ENCODE results near the gene FYN. TPM values are rescaled to one million over a fixed set of nuclear protein-coding genes. Genes with fewer than 3 reads are reported as not detected.

The FYN gene
- total RNA-seq, 1 donor from 2014 or later: 121 TPM

DNA sequence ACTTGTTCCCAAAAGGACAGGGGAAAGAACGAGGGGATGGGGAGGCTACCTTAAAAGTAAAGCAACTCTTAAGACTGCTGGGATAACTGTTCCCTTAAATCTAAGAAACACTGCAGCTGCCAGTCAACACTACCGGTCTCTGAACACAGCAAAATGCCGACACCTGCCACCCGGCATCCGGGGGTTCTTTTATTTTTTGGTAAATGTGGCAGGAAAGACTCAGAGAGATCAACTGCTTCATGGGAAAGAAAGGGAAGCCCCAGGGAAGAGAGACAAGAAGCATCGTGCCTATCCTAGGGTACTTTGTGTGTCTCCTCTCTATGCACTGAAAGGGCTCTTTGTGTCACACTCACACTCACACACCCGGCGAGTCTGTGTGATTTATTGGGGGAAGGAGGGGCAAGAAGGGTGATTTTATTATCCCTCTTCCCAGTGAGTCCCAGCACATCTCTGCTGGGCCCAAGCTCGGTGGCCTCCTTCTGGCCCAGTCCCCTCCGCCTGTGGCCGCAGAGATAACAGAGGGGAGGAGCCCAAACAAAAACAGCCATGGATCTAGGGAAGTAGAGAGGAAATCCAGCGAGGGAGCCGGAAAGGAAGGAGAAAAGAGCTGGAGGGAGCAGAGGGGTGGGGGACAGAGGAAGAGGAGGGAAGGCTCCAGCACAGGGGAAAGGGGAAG lies 1.4 kb downstream of the FYN start:
- Mint-ChIP-seq H3K4me1 (ENCODE audit: unreplicated experiment) (peaks cover 37% of the 10 kb centered on the region), H3K9me3 (ENCODE audit: unreplicated experiment) (no peaks in the 10 kb centered on the region), H3K27me3 (ENCODE audit: unreplicated experiment) (no peaks in the 10 kb centered on the region), H3K36me3 (ENCODE audit: unreplicated experiment) (peaks cover 2% of the 10 kb centered on the region), H3K27ac (ENCODE audit: unreplicated experiment) (peak overlapping the region; percentile 95), H3K4me3 (ENCODE audit: unreplicated experiment) (peak overlapping the region; percentile 96)
- TF ChIP-seq, protein P1, sequence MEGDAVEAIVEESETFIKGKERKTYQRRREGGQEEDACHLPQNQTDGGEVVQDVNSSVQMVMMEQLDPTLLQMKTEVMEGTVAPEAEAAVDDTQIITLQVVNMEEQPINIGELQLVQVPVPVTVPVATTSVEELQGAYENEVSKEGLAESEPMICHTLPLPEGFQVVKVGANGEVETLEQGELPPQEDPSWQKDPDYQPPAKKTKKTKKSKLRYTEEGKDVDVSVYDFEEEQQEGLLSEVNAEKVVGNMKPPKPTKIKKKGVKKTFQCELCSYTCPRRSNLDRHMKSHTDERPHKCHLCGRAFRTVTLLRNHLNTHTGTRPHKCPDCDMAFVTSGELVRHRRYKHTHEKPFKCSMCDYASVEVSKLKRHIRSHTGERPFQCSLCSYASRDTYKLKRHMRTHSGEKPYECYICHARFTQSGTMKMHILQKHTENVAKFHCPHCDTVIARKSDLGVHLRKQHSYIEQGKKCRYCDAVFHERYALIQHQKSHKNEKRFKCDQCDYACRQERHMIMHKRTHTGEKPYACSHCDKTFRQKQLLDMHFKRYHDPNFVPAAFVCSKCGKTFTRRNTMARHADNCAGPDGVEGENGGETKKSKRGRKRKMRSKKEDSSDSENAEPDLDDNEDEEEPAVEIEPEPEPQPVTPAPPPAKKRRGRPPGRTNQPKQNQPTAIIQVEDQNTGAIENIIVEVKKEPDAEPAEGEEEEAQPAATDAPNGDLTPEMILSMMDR (IDR thresholded peaks at IDR 0.05): no peak
- DNase-seq (ENCODE audit: extremely low spot score, unreplicated experiment): no peak

- DNase-seq (ENCODE audit: extremely low spot score, unreplicated experiment): no peak
- H3K36me3 Mint-ChIP-seq (ENCODE audit: unreplicated experiment): peaks cover 2% of the 10 kb centered on the region
- peak overlapping the region; percentile 95 for H3K27ac Mint-ChIP-seq (ENCODE audit: unreplicated experiment)
- H3K9me3 Mint-ChIP-seq (ENCODE audit: unreplicated experiment): no peaks in the 10 kb centered on the region
- peak overlapping the region; percentile 96 for H3K4me3 Mint-ChIP-seq (ENCODE audit: unreplicated experiment)
- TF ChIP-seq, protein P1 (IDR thresholded peaks at IDR 0.05): no peak
- peaks cover 37% of the 10 kb centered on the region for H3K4me1 Mint-ChIP-seq (ENCODE audit: unreplicated experiment)
- no peaks in the 10 kb centered on the region for H3K27me3 Mint-ChIP-seq (ENCODE audit: unreplicated experiment)
Measured at GRCh38 chr6:111871207-111871606, 2.0 kb downstream of the FYN start.

GRCh38 chr6:111870742-111871064 lies 2.5 kb downstream of the FYN start:
- Mint-ChIP-seq H3K36me3 (ENCODE audit: unreplicated experiment) (peaks cover 2% of the 10 kb centered on the region), H3K4me1 (ENCODE audit: unreplicated experiment) (peaks cover 40% of the 10 kb centered on the region), H3K4me3 (ENCODE audit: unreplicated experiment) (peak overlapping the region; percentile 96), H3K9me3 (ENCODE audit: unreplicated experiment) (no peaks in the 10 kb centered on the region), H3K27me3 (ENCODE audit: unreplicated experiment) (no peaks in the 10 kb centered on the region), H3K27ac (ENCODE audit: unreplicated experiment) (no peak overlapping the region)
- no peak for DNase-seq (ENCODE audit: extremely low spot score, unreplicated experiment)
- TF ChIP-seq, protein P1 (IDR thresholded peaks at IDR 0.05): no peak

DNA sequence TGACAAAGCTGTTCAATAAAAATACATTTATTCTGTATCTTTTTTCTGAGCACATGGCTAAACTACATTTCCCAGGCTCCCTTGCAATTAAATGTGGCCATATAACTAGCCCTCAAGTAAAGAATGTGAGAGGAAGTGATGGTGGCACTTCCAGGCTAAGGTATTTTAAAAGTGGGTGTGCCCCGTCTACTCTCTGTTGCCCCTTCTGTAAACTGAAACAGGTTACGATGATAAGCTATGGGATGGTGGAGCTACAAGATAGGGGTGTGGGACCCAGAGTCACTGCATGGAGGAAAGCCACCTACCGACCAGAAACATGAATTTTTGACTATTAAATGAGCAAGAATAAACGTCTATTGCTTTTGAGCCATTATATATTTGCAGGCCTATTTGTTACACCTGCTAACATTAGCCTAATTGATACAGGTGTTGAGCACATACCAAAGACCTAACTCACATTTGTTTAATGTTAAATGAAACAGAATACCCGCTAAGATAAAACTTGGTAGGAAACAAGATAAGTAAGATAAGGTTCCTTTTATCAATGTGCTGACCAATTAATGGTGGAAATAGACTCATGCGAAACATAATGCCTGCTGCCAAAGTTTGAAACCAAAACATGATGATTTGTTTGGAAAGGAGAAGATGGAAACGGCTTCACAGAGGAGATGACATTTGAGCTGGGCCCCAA lies 3.1 kb downstream of the FYN start:
- Mint-ChIP-seq H3K9me3 (ENCODE audit: unreplicated experiment) (no peaks in the 10 kb centered on the region), H3K27ac (ENCODE audit: unreplicated experiment) (no peak overlapping the region), H3K4me1 (ENCODE audit: unreplicated experiment) (peaks cover 40% of the 10 kb centered on the region), H3K36me3 (ENCODE audit: unreplicated experiment) (peaks cover 2% of the 10 kb centered on the region), H3K4me3 (ENCODE audit: unreplicated experiment) (no peak overlapping the region), H3K27me3 (ENCODE audit: unreplicated experiment) (no peaks in the 10 kb centered on the region)
- TF ChIP-seq, protein P1 (IDR thresholded peaks at IDR 0.05): no peak
- no peak for DNase-seq (ENCODE audit: extremely low spot score, unreplicated experiment)

- DNase-seq (ENCODE audit: extremely low spot score, unreplicated experiment): no peak
- Mint-ChIP-seq H3K36me3 (ENCODE audit: unreplicated experiment) (peaks cover 4% of the 10 kb centered on the region), H3K27me3 (ENCODE audit: unreplicated experiment) (no peaks in the 10 kb centered on the region), H3K4me1 (ENCODE audit: unreplicated experiment) (peaks cover 30% of the 10 kb centered on the region), H3K27ac (ENCODE audit: unreplicated experiment) (no peak overlapping the region), H3K4me3 (ENCODE audit: unreplicated experiment) (no peak overlapping the region), H3K9me3 (ENCODE audit: unreplicated experiment) (no peaks in the 10 kb centered on the region)
- TF ChIP-seq, protein P1 (IDR thresholded peaks at IDR 0.05): no peak
Measured at GRCh38 chr6:111866857-111867256, 6.4 kb downstream of the FYN start.
